GM21367 (cell line): ENCODE results near the gene QPCT.
"Not testable (repeated sequence)": the region's sequence is repeated elsewhere in the genome, so short reads cannot be mapped to it uniquely, and the experiment has no call there.

Experiments used
- ATAC-seq: cut with Tn5 transposase; IDR thresholded peaks from one replicate; pipeline ENCODE4 v1.9.1; 2021; ENCODE audit not compliant: unreplicated experiment

QPCT gene

DNA sequence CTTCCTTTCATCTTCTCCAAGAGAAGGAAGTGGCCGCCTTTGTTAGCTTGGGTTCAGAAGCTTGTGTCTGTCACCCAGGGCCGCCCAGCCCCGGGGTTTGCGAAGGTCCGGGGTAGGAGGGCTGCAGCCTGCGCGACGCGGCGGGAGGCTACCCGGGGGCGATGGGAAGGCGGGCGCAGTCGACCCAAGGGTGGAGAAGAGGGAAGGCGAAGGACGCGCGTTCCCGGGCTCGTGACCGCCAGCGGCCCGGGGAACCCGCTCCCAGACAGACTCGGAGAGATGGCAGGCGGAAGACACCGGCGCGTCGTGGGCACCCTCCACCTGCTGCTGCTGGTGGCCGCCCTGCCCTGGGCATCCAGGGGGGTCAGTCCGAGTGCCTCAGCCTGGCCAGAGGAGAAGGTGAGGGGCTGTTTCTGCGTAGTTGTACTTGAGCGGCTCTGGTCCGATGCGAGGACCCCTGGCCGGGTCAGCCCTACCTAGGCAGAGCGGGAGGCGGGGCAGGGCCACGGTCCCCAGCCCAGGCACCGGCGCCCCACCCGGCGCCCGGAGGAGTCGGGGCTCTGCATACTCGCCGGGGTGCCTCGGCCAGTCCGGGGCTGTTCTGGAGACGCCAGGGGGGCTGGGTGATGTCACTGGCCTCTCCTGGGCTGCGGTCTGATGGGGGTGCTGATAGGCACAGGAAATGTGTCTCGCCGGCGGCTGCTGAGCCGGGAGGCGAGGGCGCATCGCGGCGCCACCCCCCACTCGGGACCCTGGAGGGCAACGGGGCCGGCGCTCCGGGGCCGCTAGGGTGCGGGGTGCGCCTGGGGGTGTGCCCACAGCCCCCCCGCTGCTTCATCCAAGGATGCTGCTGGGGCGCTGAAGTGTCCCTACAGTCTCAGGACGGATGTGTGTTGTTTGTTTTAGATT lies at the start of gene QPCT:
QPCT (plus strand) TSS at position 178 of the 909 bp plus-strand sequence; CDS start at position 280, 102 bp downstream.
- no peak for ATAC-seq

DNA sequence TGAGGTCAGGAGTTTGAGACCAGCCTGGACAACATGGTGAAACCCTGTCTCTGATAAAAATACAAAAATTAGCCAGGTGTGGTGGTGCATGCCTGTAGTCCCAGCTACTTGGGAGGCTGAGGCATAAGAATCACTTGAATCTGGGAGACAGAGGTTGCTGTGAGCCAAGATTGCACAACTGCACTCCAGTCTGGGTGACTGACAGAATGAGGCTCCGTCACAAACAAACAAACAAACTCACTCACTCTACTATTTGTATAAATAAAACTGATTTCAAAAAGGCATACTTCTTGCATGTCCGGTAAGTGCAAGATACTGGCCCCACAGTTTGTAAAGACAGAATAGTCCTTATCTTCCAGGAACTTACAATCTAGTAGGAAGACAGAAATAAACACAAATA lies 49.6 kb upstream of the QPCT start:
- not testable (repeated sequence) for ATAC-seq

DNA sequence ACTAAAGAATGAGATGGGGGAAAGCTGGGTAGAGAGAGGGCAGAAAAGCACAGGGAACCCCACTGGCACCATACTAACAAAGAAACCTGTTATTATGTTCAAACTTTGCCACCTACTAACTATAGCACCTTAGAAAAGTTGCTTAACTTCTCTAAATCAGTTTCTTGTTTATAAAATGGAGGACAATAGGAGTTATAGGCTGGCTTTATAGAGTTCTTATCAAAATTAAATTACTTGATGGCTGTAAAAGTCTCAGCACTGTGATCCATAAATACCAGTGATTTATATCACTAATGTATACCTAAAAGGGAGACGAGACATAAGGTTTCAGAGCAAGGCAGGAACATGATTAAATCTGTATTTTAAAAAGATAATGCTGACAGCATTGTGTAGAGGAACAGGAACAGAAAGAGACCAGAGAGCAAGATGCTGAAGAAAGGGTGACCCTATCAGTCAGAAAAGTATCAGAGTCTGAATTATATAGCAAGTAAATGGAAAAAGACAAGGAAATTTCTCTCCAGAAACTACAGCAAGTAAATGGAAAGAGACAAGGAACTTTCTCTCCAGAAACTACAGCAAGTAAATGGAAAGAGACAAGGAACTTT lies 48.9 kb upstream of the QPCT start:
- ATAC-seq = no peak

DNA sequence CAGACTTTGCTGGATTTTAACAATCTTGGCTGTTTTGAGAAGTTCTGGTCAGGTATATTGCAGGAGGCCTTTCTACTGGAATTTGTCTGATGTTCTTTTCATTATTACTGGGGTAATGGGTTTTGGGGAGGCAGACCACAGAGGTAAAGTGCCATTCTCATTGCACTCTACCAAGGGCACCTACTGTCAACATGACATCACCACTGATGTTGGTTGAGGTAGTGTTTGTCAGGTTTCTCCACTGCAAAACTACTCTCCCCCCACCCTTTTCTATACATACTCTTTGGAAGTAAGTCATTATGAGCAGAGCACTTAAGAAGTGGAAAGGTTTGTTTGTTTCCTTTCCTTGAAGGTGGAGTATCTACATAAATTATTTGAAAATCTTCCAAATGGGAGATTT lies 46.8 kb upstream of the QPCT start:
- no peak for ATAC-seq

DNA sequence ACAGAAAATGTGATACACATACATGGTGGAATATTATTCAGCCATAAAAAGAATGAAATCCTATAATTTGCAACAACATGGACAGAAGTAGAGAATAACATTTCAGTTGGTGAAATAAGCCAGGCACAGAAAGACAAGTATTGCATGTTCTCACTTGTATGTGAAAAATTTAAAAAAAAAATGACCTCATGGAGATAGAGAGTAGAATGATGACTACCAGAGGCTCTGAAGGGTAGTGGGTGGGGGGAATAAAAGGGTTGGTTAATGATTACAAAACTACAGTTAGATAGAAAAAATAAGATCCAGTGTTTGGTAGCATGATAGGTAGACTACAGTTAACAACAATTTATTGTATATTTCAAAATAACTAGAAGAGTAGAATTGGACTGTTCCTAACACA lies 44.3 kb upstream of the QPCT start:
- no peak for ATAC-seq

DNA sequence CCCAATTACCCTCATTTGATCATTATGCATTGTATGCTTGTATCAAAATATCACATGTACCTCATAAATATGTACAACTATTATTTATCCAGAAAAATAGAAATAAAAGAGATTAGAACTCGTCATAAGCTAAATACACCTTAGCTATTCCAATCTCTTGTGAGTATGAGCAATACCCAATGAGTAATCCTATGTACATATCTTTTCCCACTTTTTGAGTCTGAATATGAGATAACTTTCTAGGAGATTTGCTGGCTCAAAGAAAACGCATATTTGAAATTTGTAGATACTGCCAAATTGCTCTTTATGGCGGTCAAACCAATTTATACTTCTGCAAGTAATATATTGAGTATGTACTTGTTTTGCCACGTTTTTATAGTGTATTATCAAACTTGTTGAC lies 43.9 kb upstream of the QPCT start:
- no peak for ATAC-seq

DNA sequence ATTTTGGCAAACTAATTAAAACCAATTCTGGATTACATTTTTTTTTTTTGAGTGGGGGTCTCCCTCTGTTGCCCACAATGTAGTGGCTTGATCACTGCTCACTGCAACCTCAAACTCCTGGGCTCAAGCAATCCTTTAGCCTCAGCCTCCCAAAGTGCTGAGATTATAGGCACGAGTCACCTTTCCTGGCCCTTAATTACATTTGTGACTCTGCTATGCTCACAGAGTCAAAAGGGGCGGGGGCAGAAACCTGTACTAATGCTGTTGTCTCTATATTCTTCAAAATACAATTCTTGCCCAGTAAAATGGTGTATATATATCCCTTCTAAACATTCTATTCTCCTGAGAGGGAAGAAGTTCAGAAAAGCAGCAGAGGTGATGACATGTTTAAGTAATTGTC lies 43.0 kb upstream of the QPCT start:
- no peak for ATAC-seq

DNA sequence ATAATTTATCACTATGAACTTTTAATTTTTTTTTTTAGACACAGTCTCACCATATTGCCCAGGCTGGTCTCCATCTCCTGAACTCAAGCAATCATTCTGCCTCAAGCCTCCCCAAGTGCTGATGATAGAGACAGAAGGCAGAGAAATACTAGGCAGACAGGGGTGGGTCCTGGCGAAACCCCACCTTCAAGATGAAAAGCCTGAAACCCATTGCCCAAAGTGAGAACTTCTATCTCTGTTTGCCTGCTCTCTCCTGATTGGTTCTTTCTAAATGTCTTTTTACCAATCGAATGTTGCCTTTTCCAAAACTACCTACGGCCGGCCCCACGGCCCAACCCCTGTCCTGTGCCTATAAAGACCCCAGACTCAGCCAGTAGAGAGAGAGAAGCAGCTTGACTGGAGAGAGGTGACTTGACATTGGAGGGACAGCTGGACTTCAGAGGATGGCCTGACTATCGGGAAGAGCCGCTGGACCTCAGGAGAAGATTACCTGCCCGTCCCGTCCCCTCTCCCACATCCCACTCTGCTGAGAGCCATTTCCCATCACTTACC lies 41.7 kb upstream of the QPCT start:
- no peak for ATAC-seq

DNA sequence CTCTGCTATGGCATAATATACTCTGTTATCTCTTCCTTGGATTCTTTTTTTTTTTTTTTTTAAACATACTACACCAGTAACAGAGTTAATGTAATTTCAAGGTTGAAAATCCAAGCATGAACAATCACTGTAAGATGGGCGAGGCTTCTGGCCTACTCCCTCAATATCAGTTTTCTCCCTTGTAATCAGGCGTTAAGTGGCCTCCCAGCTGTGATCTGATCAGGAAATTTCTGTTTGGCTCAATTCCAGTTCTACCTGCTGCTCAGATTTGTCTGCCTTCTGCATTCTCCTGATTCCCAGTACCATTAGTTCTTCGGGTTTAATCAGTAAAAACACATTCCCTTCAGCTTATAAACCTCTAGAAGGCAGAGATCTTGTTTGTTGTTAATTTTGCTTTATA lies 38.4 kb upstream of the QPCT start:
- no peak for ATAC-seq

DNA sequence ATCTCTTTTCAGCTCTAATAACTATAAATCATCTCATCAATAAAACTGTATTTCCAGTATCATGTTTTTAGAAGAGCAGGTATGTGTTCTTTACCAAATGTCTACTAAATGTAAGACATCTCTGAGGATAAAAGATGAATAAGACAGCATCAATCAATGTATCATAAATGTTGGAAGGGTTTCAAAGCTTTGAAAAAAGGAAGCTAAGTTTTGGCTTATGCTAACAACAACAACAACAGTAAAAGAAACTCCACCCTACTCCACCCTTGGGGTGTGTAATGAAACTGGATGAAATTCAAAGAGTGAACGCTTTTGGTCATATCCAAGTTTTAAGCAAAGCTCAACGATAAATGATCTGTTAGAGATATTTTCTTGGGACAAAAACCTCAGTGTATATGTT lies 36.9 kb upstream of the QPCT start:
- no peak for ATAC-seq

DNA sequence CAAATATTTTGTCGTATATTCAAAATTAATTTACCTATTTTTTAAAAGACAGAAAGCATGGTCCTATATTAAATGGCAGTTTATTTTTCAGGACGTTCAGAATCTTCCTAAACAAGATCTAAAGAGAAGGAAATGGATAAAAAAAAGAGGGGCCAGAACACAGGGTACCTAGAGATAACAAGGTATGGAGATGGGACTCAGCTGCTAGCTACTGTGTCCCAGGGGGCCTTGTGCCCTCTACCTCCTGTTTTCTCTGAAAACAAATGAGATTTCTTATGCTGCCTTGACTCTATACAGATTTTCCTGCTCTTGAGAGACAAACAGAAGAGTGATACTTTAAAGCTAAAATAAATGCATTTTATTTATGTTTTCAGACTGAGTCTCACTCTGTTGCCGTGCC lies 29.1 kb upstream of the QPCT start:
- no peak for ATAC-seq

DNA sequence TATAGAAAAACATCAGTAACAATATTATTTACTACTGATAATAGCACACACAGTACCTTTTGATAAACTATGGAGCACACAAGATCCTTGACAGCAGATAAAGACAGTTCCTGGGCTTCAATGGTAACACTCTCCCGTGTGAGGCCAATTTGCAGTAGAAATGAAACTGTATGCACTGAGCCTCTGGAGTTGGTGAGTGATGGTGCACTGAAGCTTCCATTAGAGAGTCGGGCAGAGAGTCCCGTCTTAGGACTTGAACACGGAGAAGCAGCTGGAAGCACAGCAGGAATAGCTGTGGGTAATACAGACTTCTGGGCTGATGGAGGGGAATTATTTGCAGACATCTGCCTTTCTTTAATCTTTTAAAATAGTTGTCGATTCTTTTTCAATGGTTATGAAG lies 28.2 kb upstream of the QPCT start:
- no peak for ATAC-seq

DNA sequence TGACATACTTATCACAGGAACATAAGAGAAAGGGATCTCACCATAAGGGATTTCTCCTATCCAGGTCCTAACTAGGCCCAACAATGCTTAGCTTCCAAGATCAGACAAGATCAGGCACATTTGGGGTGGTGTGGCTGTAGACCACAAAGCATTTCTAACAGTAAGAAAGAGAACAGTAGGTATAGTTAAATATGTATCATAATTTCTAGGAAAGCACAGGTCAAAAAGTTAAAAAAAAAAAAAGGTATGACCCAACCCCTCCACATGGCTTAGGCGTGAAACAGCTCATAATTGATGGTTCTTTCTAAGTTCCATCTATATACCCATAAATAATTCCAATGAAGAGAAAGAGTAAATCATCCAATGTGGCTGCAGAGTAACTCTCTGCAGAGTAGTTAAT lies 26.7 kb upstream of the QPCT start:
- ATAC-seq = no peak

DNA sequence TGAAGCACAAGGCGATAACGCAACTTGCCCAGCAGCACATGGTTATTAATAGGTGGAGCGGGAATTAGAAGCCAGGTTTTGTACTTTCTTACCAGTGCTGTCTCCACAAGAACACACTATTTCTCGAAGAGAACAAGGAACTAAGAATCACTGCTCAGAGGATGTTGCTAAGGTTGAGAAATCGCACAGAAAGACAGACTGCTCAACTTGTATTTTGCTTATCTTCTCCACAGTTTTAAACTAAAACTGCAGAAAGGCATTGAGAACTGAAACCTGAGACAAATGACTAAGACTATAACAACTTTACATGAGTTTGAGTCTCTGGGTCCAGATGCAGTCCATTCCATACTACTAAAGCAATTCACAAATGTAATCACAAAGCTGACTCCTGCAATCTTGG lies 26.0 kb upstream of the QPCT start:
- ATAC-seq = peak; percentile 70

DNA sequence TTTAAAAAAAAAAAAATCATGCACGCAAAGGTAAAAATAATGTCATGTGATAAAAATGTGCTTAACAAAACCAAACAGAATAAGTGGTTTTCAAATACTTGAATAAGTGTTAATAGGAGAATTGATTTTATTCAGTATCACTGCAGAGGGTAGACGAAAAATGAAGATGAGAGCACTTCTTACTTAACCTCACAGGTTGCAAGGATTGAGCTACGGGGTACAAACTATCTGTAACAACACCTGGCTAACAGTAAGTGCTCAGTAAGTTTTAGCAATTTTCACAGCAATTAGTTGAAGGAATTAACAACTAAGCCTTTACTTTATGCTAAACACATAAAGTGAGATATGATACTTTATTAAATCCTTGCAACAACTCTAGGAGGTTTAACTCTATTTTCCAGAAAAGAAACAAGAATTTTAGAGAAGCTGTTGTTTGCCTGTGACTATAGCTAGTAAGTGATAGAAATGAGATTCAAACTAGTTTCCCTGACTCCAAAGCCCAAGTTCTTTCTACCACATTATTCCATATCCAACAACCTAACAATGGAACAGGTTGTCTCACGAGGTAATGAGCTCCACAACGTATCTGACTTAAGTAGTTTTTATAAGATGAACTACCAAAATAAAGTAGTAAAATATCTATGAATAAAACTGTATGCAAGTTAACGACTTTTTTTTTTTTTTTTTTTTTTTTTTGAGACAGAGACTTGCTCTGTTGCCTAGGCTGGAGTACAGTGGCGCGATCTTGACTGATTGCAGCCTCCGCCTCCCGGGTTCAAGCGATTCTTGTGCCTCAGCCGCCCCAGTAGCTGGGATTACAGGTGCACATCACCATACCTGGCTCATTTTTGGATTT lies 24.4 kb upstream of the QPCT start:
- no peak for ATAC-seq

DNA sequence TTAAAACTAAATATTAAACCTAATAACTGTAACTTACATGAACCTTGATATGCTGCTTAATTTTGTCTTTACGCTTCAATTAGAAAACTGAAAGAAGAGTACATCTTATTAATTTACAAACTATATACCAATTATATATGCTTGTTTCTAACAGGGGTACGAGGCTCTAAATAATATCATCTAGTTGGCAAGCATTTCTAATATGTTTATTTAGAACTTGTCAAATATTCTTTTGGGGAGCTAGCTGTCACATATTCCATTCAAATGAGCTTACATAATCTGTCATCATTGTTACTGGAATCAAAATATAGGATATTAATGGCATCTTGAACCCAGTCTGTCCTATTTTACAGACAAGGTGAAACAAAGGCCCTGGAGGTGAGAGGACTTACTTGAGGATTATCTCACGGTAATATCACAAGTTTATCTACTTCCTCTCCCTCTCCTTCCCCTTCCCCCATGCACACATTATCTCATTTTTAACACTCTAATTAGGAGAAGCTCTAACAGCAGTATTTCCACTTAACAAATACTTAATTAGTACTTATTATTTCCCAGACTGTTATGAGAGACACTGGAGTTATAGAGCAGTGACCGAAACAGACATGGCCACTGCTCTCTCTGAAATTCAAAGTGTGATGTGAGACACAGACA lies 23.3 kb upstream of the QPCT start:
- no peak for ATAC-seq

DNA sequence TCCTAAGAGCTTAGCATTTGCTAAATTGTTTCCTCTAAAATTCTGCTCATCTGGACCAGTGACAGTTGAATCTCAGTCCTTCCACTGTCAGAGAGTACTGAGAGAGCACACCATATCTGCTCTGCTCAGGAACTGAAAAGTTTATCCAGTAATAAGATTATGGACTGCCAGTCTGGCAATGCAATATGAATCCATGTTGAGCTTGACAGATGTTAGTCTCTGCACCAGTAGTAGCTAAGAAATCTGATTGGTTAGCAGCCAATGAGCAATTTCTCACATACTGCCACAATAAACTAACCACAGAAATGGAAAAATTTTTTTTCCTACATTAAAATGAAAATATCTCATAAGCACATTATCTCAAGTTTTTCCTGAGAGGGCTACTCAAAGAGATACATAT lies 22.1 kb upstream of the QPCT start:
- ATAC-seq = no peak

DNA sequence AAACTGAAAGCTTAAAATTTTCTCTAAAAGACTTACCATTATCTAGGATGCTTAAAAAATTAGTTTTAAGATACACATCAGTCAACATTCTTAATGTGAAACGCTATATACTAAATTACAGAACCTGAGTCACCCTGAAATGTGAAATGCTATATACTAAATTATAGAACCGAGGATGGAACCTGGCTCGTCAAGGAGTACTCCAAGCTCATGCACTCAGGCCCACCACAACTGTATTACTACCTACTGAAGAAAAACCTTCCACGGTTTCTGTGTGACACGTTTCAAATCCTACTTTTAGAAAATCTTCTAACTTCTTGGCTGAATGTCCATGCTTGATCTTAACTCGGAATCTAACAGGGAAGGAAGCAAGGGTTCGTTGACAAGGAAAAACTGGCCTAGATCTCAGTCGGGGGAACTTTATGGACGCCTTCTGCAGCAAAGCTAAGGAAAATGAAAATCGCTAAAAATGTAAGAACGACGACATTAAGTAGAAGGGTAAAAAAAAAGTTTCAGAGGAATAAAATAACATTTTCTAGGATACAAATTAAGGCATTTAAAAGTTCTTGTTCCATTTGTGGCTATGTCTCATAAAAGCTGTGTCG lies 21.2 kb upstream of the QPCT start:
- ATAC-seq = no peak

DNA sequence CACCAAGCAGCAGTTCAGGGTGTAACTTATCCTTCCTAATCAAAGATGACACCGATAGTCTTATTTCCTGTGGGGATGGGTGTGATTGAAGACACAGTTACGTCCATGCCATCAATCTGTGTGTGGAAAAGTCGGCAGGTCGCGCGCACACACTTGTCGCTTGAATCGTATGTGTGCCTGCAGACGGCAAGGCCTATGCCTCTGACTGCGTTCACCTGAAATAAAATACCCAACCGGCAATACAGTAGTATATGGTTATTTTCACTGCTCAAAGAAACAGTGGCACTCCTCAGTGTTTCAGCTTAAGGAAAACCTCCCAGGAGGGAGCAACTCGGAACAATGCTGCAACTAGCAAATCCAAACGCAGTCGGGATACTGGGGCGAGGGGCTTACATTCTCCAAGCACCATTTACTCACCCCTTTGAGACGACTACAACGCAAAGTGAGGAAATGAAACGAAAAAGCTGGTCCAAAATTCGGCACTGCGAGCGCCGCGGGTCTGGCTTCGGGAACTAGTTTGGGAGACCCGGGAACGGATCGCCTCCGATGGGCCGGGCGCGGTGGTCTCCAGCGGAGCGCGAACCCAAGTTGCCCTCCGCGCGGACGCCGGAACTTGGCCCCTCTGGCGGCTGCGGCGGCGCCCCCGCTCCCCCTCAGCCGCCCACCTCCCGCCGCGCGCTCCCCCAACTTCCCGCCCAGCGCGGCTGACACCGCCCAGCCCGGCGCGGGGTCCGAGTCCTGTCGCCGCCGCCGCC lies 20.5 kb upstream of the QPCT start:
- peak; percentile 14 for ATAC-seq

DNA sequence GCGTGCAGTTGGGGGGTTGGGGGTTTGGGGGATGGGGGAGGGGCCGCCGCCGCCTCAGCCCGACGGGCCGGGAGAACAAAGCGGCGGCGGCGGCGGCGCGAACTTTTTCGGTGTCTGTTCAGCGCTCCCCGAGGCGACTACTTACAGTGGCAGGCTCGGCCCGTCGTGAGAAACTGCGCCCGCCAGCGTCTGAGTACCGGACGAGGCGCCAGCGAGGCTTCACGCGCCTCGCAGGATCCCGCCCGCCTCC lies 20.0 kb upstream of the QPCT start:
- ATAC-seq = peak; percentile 43
